Transverse colon (tissue), 3 donors: ENCODE results near the gene DLGAP1.

ENCODE experiments used
- CTCF ChIP-seq, 5 experiments: fragments of 200-600 bp in 3 of 5; fragments of 450-650 bp in 2 of 5; sonication (generic) in 3 of 5; IDR thresholded peaks; 1 replicate in 2 of 5; 2 replicates in 3 of 5; pipeline ENCODE4 v1.5.1; 2016 to 2017; ENCODE audit warnings: antibody characterized with exemption in 5 of 5, inconsistent platforms in 3 of 5, mild to moderate bottlenecking in 2 of 5, moderate library complexity in 1 of 5
- POLR2A ChIP-seq: fragments of 450-650 bp; IDR thresholded peaks from one replicate; pipeline ENCODE4 v1.6.1; 2016; ENCODE audit warnings: antibody characterized with exemption, mild to moderate bottlenecking, moderate library complexity

- TF ChIP-seq POLR2A, result no peak
- no peak for TF ChIP-seq CTCF (IDR thresholded peaks at IDR 0.05)
Observed at GRCh38 chr18:4353853-4354418, 101.2 kb downstream of the DLGAP1 start.
